Mammary epithelial cell (primary cell): Measurements from ENCODE around the gene TMPRSS4.

Source experiments
- EZH2 ChIP-seq: IDR thresholded peaks from 2 replicates; pipeline ENCODE4 v1.6.1; 2012; ENCODE audit warnings: low read length, inconsistent platforms, borderline replicate concordance
- TF ChIP-seq, protein P1 (sequence below), 2 donors: IDR thresholded peaks in 1 of 2; conservative IDR thresholded peaks in 1 of 2; 2 replicates each; pipeline ENCODE4 v1.5.1; 2011 to 2012; ENCODE audit warnings: inconsistent platforms in 2 of 2, low read length in 2 of 2, mild to moderate bottlenecking in 2 of 2, control low read depth in 1 of 2, low read depth in 1 of 2; ENCODE audit not compliant: insufficient read depth in 1 of 2; ENCODE audit errors: extremely low read depth in 1 of 2

DNA sequence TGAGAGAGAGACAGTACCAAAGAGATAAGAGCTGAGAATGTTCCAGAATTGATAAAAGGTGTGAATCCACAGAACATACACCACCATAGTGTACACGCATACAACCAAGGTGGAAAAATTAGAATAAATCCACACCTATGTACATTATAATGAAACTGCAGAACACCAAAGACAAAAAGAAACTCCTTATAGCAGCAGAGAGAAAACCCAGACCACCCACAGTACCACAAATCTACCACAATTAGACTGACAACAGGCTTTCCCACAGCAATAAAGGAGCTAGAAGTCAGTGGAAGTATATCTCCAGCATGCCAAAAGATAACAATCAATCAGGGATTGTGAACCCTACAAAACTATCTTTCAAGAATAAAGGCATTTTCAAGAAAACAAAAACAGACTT, 43.9 kb downstream of the TMPRSS4 start:
- TF ChIP-seq, protein P1, sequence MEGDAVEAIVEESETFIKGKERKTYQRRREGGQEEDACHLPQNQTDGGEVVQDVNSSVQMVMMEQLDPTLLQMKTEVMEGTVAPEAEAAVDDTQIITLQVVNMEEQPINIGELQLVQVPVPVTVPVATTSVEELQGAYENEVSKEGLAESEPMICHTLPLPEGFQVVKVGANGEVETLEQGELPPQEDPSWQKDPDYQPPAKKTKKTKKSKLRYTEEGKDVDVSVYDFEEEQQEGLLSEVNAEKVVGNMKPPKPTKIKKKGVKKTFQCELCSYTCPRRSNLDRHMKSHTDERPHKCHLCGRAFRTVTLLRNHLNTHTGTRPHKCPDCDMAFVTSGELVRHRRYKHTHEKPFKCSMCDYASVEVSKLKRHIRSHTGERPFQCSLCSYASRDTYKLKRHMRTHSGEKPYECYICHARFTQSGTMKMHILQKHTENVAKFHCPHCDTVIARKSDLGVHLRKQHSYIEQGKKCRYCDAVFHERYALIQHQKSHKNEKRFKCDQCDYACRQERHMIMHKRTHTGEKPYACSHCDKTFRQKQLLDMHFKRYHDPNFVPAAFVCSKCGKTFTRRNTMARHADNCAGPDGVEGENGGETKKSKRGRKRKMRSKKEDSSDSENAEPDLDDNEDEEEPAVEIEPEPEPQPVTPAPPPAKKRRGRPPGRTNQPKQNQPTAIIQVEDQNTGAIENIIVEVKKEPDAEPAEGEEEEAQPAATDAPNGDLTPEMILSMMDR (conservative IDR thresholded peaks at IDR 0.05 in 1 of 2, IDR thresholded peaks at IDR 0.05 in 1 of 2; ENCODE audit: extremely low read depth in 1 of 2, insufficient read depth in 1 of 2, low read depth in 1 of 2, low read length in 2 of 2): no peak
- no peak for TF ChIP-seq EZH2
